Activated CD4-positive, alpha-beta T cell treated with anti-CD3 and anti-CD28 coated beads, Interleukin-2, Interleukin-6, amounts not matched to agents 100 ng/mL and 50 ng/mL, durations not matched to agents 16 hours and 8 hours (primary cell): ENCODE measurements around the gene AKT1S1.
"Not testable (repeated sequence)": the region's sequence is repeated elsewhere in the genome, so short reads cannot be mapped to it uniquely, and the experiment has no call there.

Experiments
- DNase-seq: peaks from one replicate; pipeline ENCODE4 v3.0.0-alpha.2; 2020

Gene AKT1S1

GRCh38 chr19:49833599-49833998 is 43.6 kb downstream of the AKT1S1 start:
- no peak for DNase-seq

GRCh38 chr19:49832556-49832955 is 44.6 kb downstream of the AKT1S1 start:
- DNase-seq = no peak

- no peak for DNase-seq
Measured at GRCh38 chr19:49831592-49831991, 45.6 kb downstream of the AKT1S1 start.

GRCh38 chr19:49830766-49831165 is 46.4 kb downstream of the AKT1S1 start:
- no peak for DNase-seq

- no peak for DNase-seq
Measured at GRCh38 chr19:49829721-49830120, 47.4 kb downstream of the AKT1S1 start.

GRCh38 chr19:49829200-49829599 is 48.0 kb downstream of the AKT1S1 start:
- DNase-seq = no peak

GRCh38 chr19:49827034-49827433 is 50.1 kb downstream of the AKT1S1 start:
- no peak for DNase-seq

DNA sequence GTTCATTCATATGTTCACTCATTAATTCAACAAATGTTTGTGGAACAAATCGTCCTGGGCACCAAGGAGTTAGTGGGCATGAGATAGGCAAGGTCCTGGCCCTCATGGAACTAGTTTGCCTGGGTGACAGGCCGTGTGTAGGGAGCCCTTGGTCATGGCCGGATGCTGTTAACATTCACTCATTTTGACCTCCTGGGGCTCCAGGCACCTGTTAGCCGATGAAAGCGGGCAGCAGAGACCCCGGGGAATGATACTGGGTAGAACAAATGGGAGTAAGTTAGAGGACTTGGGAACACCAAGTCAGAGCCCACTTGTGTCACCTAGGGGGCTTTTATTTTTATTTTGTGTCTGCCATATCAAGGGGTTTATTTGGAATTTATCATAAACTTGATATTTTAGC is 52.5 kb downstream of the AKT1S1 start:
- DNase-seq = no peak

GRCh38 chr19:49823472-49823871 is 53.7 kb downstream of the AKT1S1 start:
- DNase-seq = no peak

DNA sequence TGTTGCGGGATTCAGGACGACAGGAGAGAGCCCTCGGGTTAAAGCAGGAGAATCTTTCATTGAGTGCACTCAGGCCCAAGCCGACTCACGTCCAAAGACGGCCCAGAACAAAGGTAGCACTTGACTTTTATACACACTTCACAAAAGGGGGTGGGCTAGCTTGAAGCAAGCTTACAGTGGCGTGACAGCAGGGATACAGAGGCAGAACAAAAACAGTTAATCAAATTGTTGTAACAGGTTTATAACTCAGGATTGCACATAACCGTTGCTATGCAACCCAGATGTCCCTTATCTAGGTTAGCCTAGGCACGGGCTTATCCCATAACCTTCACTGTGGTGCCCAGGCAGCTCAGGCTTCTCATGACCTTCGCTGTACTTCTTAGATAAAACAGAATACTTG is 57.0 kb downstream of the AKT1S1 start:
- no peak for DNase-seq

DNA sequence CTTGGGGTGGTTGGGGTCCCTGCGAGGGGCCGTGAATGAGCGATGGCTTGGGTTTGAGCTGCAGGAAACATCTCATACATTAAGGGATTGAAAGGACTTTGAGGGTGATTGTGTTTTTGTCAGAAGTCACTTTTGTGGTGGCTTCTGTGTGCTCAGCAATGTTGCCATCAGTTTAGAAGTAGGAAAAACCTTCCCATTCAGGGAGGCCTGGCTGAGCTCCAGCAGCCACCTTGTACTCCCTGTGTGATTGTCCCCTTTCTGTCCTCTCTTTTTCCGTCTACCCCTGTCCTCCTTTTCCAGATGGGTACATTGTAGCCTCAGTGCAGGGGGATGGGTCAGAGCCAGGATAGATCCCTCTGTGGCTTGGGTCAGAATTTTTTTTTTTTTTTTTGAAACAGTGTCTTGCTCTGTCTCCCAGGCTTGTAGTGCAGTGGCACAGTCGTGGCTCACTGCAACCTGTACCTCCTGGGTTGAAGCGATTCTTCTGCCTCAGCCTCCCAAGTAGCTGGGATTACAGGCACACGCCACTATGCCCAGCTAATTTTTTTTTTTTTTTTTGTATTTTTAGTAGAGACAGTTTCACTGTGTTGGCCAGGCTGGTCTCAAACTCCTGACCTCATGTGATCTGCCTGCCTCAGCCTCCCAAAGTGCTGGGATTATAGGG is 57.6 kb downstream of the AKT1S1 start:
- not testable (repeated sequence) for DNase-seq
